ENCODE measurements around the gene H3-3A. TPM values are rescaled to one million over a fixed set of nuclear protein-coding genes. Genes with fewer than 3 reads are reported as not detected.

Gene H3-3A
- polyA plus RNA-seq, 1 of the 3 experiments (the other 2 are of a cell fraction) = 315 TPM

GRCh38 chr1:226059709-226060108 is 2.8 kb upstream of the H3-3A start:
- ChIA-PET POLR2A (interaction anchor here (1.3 kb wide), 1 partner anchor 60 kb away, joined by 5 read pairs; the partner anchor contains the start of gene SDE2), CTCF (interaction anchor here (0.6 kb wide), 1 partner anchor 412 kb away, joined by 3 read pairs; no protein-coding TSS in a partner anchor)
- 96% methylated on average over 1 of the region's 1 CpG for WGBS (ENCODE audit: low lambda C conversion rate)
- peaks cover 2 to 3% of the 10 kb centered on the region in 2 experiments for H3K36me3 ChIP-seq (replicated peaks in 1 of 2; ENCODE audit: control insufficient read depth in 1 of 2, insufficient read depth in 2 of 2, low read length in 1 of 2)
- no peaks in the 10 kb centered on the region for H3K27me3 ChIP-seq (ENCODE audit: insufficient read depth)
- H3K79me2 ChIP-seq (ENCODE audit: insufficient read depth) = peaks cover 25% of the 10 kb centered on the region
- no peak for DNase-seq
- TF ChIP-seq MXI1 (IDR thresholded peaks at IDR 0.05; ENCODE audit: low read depth, low read length) (no peak), EP300 (IDR thresholded peaks at IDR 0.05; ENCODE audit: borderline replicate concordance in 1 of 2, low read depth in 1 of 2, low read length in 1 of 2) (no peak), JUND (IDR thresholded peaks at IDR 0.05) (no peak), REST (IDR thresholded peaks at IDR 0.05; ENCODE audit: low read depth, low read length) (no peak), EZH2phosphoT487 (IDR thresholded peaks at IDR 0.05; ENCODE audit: borderline replicate concordance, low read depth) (no peak), TCF12 (IDR thresholded peaks at IDR 0.05) (no peak), ELF1 (IDR thresholded peaks at IDR 0.05) (no peak), YY1 (IDR thresholded peaks at IDR 0.05; ENCODE audit: low read depth) (no peak), RFX5 (IDR thresholded peaks at IDR 0.05; ENCODE audit: low read length) (no peak), SIN3A (IDR thresholded peaks at IDR 0.05; ENCODE audit: borderline replicate concordance, low read depth, low read length) (no peak), RXRA (IDR thresholded peaks at IDR 0.05; ENCODE audit: borderline replicate concordance, low read depth) (no peak), TAF1 (IDR thresholded peaks at IDR 0.05; ENCODE audit: borderline replicate concordance, low read depth, low read length) (no peak), GABPA (IDR thresholded peaks at IDR 0.05; ENCODE audit: low read depth) (no peak), USF2 (IDR thresholded peaks at IDR 0.05; ENCODE audit: borderline replicate concordance, low read depth, low read length) (no peak), RAD21 (IDR thresholded peaks at IDR 0.05; ENCODE audit: low read length) (no peak)
- TF ChIP-seq, protein P1, sequence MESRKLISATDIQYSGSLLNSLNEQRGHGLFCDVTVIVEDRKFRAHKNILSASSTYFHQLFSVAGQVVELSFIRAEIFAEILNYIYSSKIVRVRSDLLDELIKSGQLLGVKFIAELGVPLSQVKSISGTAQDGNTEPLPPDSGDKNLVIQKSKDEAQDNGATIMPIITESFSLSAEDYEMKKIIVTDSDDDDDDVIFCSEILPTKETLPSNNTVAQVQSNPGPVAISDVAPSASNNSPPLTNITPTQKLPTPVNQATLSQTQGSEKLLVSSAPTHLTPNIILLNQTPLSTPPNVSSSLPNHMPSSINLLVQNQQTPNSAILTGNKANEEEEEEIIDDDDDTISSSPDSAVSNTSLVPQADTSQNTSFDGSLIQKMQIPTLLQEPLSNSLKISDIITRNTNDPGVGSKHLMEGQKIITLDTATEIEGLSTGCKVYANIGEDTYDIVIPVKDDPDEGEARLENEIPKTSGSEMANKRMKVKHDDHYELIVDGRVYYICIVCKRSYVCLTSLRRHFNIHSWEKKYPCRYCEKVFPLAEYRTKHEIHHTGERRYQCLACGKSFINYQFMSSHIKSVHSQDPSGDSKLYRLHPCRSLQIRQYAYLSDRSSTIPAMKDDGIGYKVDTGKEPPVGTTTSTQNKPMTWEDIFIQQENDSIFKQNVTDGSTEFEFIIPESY (IDR thresholded peaks at IDR 0.05; ENCODE audit: borderline replicate concordance, low read depth) = no peak
- TF ChIP-seq, protein P2, sequence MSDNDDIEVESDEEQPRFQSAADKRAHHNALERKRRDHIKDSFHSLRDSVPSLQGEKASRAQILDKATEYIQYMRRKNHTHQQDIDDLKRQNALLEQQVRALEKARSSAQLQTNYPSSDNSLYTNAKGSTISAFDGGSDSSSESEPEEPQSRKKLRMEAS (IDR thresholded peaks at IDR 0.05; ENCODE audit: low read depth) = no peak
- TF ChIP-seq, protein P3, sequence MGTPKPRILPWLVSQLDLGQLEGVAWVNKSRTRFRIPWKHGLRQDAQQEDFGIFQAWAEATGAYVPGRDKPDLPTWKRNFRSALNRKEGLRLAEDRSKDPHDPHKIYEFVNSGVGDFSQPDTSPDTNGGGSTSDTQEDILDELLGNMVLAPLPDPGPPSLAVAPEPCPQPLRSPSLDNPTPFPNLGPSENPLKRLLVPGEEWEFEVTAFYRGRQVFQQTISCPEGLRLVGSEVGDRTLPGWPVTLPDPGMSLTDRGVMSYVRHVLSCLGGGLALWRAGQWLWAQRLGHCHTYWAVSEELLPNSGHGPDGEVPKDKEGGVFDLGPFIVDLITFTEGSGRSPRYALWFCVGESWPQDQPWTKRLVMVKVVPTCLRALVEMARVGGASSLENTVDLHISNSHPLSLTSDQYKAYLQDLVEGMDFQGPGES (IDR thresholded peaks at IDR 0.05; ENCODE audit: low read depth, low read length) = no peak
- no peak overlapping the region for H3K4me2 ChIP-seq
- peaks cover 16% of the 10 kb centered on the region for H4K20me1 ChIP-seq (ENCODE audit: insufficient read depth)
- no peaks in the 10 kb centered on the region for H3K9me3 ChIP-seq
- H3K27ac ChIP-seq (ENCODE audit: low read depth in 2 of 2, low read length in 1 of 2) = no peak overlapping the region
- H3K4me3 ChIP-seq (ENCODE audit: low read depth in 2 of 2, low read length in 1 of 2) = no peak overlapping the region
- no peaks in the 10 kb centered on the region for H3K9me2 ChIP-seq
- no peak overlapping the region for H2AFZ ChIP-seq (ENCODE audit: low read depth)
- H3K4me1 ChIP-seq (ENCODE audit: control insufficient read depth in 1 of 2, insufficient read depth in 2 of 2, low read depth in 1 of 2, low read length in 1 of 2) = peaks cover 0 to 12% of the 10 kb centered on the region in 2 experiments; a peak in 2 of 4 replicates
- no peak overlapping the region for H3K9ac ChIP-seq
- H3F3A ChIP-seq (replicated peaks; ENCODE audit: insufficient read depth) = peaks cover 34% of the 10 kb centered on the region
